SJCRH30 (cell line): ENCODE data around the gene NAA35. TPM values are rescaled to one million over a fixed set of nuclear protein-coding genes. Genes with fewer than 3 reads are reported as not detected.
A peak's percentile ranks its signal among the peaks of the same experiment; 100 is the strongest.
"Not testable (repeated sequence)": the region's sequence is repeated elsewhere in the genome, so short reads cannot be mapped to it uniquely, and the experiment has no call there.

Experiments
- DNase-seq, 2 experiments: peaks; one replicate each; pipeline ENCODE4 v3.0.0-alpha.2; 2015 to 2020
- H3K27ac ChIP-seq: fragments of 250-450 bp; sonication (Bioruptor Pico); 2 replicates; pipeline ENCODE4 v1.5.1; 2020; ENCODE audit warnings: mild to moderate bottlenecking, moderate library complexity
- H3K27me3 ChIP-seq: fragments of 250-450 bp; sonication (Bioruptor Pico); 2 replicates; pipeline ENCODE4 v1.5.1; 2020; ENCODE audit warnings: mild to moderate bottlenecking, moderate library complexity
- H3K36me3 ChIP-seq: fragments of 250-450 bp; sonication (Bioruptor Pico); 2 replicates; pipeline ENCODE4 v1.5.1; 2020; ENCODE audit warnings: mild to moderate bottlenecking, moderate library complexity
- H3K4me1 ChIP-seq: fragments of 250-450 bp; sonication (Bioruptor Pico); 2 replicates; pipeline ENCODE4 v1.5.1; 2020; ENCODE audit warnings: mild to moderate bottlenecking, moderate library complexity
- H3K4me3 ChIP-seq: fragments of 250-450 bp; sonication (Bioruptor Pico); 2 replicates; pipeline ENCODE4 v1.5.1; 2020; ENCODE audit warnings: mild to moderate bottlenecking, moderate library complexity
- H3K9me3 ChIP-seq: fragments of 250-450 bp; sonication (Bioruptor Pico); replicated peaks from 2 replicates; pipeline ENCODE4 v1.5.1; 2020; ENCODE audit warnings: mild to moderate bottlenecking, moderate library complexity
- total RNA-seq: library from RNA; depleted of rRNA; stranded (reverse); fragments of >200 nt; shearing (Covaris generic); gene quantifications from 2 replicates; pipeline ENCODE4 v1.2.3, GENCODE V29; 2014; rRNA removed

Gene NAA35
- total RNA-seq, 1 experiment from 2014 or later = 44.0 TPM

- not testable (repeated sequence) for H3K9me3 ChIP-seq, H3K4me3 ChIP-seq, H3K27me3 ChIP-seq, H3K27ac ChIP-seq, H3K36me3 ChIP-seq
- H3K4me1 ChIP-seq = peaks cover 21% of the 10 kb centered on the region
- peak in 1 of 2 experiments; percentile 31 for DNase-seq
Measured at GRCh38 chr9:86048018-86048742, 107.2 kb downstream of the NAA35 start.

- no peak overlapping the region for H3K4me3 ChIP-seq
- DNase-seq = no peak
- peaks cover 5% of the 10 kb centered on the region; the same call in 1 of the 2 replicates for H3K4me1 ChIP-seq
- 0 out of 2 replicates have a peak, but pooled peaks cover 3% of the 10 kb centered on the region for H3K9me3 ChIP-seq
- no peaks in the 10 kb centered on the region for H3K27me3 ChIP-seq
- H3K36me3 ChIP-seq = peaks cover 5% of the 10 kb centered on the region; the same call in 1 of the 2 replicates
- no peak overlapping the region for H3K27ac ChIP-seq
Measured at GRCh38 chr9:86052556-86053468, 111.9 kb downstream of the NAA35 start.

GRCh38 chr9:86054695-86055094, 113.7 kb downstream of the NAA35 start:
- H3K36me3 ChIP-seq = peaks cover 9% of the 10 kb centered on the region; the same call in 1 of the 2 replicates
- H3K27ac ChIP-seq = no peak overlapping the region
- H3K4me3 ChIP-seq = no peak overlapping the region
- no peak for DNase-seq
- H3K27me3 ChIP-seq = no peaks in the 10 kb centered on the region
- no peaks in the 10 kb centered on the region for H3K4me1 ChIP-seq
- H3K9me3 ChIP-seq = no peaks in the 10 kb centered on the region

- no peak overlapping the region for H3K4me3 ChIP-seq
- H3K9me3 ChIP-seq = no peaks in the 10 kb centered on the region
- H3K27ac ChIP-seq = no peak overlapping the region
- no peaks in the 10 kb centered on the region for H3K4me1 ChIP-seq
- H3K27me3 ChIP-seq = no peaks in the 10 kb centered on the region
- no peak for DNase-seq
- H3K36me3 ChIP-seq = peaks cover 9% of the 10 kb centered on the region
Measured at GRCh38 chr9:86057491-86057890, 116.5 kb downstream of the NAA35 start.

- H3K4me1 ChIP-seq = no peaks in the 10 kb centered on the region
- no peak for DNase-seq
Measured at GRCh38 chr9:86061972-86062739, 121.2 kb downstream of the NAA35 start.

GRCh38 chr9:86062845-86063693, 122.1 kb downstream of the NAA35 start:
- Histone ChIP-seq H3K4me3 (no peak overlapping the region), H3K36me3 (peaks cover 9% of the 10 kb centered on the region), H3K9me3 (no peaks in the 10 kb centered on the region), H3K27me3 (no peaks in the 10 kb centered on the region), H3K4me1 (no peaks in the 10 kb centered on the region), H3K27ac (no peak overlapping the region)
- no peak for DNase-seq

More at GRCh38 chr9:86061972-86062739, 121.2 kb downstream of the NAA35 start:
- no peak overlapping the region for H3K4me3 ChIP-seq
- H3K36me3 ChIP-seq = peaks cover 9% of the 10 kb centered on the region
- no peaks in the 10 kb centered on the region for H3K27me3 ChIP-seq
- H3K9me3 ChIP-seq = no peaks in the 10 kb centered on the region
- no peak overlapping the region for H3K27ac ChIP-seq

GRCh38 chr9:86064220-86064619, 123.3 kb downstream of the NAA35 start:
- Histone ChIP-seq H3K36me3 (peaks cover 5% of the 10 kb centered on the region), H3K4me3 (no peak overlapping the region), H3K9me3 (no peaks in the 10 kb centered on the region), H3K27me3 (no peaks in the 10 kb centered on the region), H3K4me1 (no peaks in the 10 kb centered on the region), H3K27ac (no peak overlapping the region)
- peak in 1 of 2 experiments; percentile 45 for DNase-seq

GRCh38 chr9:86069206-86069869, 128.4 kb downstream of the NAA35 start:
- Histone ChIP-seq H3K4me1 (no peaks in the 10 kb centered on the region), H3K9me3 (no peaks in the 10 kb centered on the region), H3K27me3 (no peaks in the 10 kb centered on the region), H3K27ac (no peak overlapping the region), H3K4me3 (no peak overlapping the region), H3K36me3 (peaks cover 15% of the 10 kb centered on the region)
- DNase-seq = no peak

Other genes starting within 250 kb of the NAA35 start
- gene AGTPBP1, start 199.2 kb upstream of the NAA35 start, total RNA-seq = 31.6 and 34.4 TPM in 2 replicates
- gene GOLM1, start 158.4 kb downstream of the NAA35 start, total RNA-seq = 116 and 120 TPM in 2 replicates